Sigmoid colon (tissue), 4 donors: ENCODE results near the gene ZNF664.

Source experiments
- EP300 ChIP-seq, 4 donors: sonication (generic); formaldehyde crosslinking; IDR thresholded peaks; one replicate each; pipeline ENCODE4 v1.6.1; 2017; ENCODE audit warnings: antibody characterized with exemption in 4 of 4
- POLR2A ChIP-seq, 2 donors: fragments of 450-650 bp; IDR thresholded peaks; one replicate each; pipeline ENCODE4 v1.6.1; 2016; ENCODE audit warnings: antibody characterized with exemption in 2 of 2, mild to moderate bottlenecking in 2 of 2, moderate library complexity in 2 of 2

- TF ChIP-seq EP300 (IDR thresholded peaks at IDR 0.05): no peak
- no peak for TF ChIP-seq POLR2A (IDR thresholded peaks at IDR 0.05)
These were observed 9.2 kb upstream of the ZNF664 start for GRCh38 chr12:123963821-123964220.
